AG09309 (cell line): ENCODE results near the gene TMPRSS7.

ENCODE experiments used
- DNase-seq: peaks from one replicate; pipeline ENCODE4 v3.0.0-alpha.2; 2010; ENCODE audit warnings: low read depth
- H3K4me3 ChIP-seq: 2 replicates; pipeline ENCODE4 v1.5.1; 2011; ENCODE audit warnings: mild to moderate bottlenecking, low read depth, low read length, moderate library complexity; ENCODE audit not compliant: control insufficient read depth
- TF ChIP-seq, protein P1 (sequence below): IDR thresholded peaks from 2 replicates; pipeline ENCODE4 v1.5.1; 2011; ENCODE audit warnings: mild to moderate bottlenecking, low read depth, low read length, inconsistent platforms; ENCODE audit not compliant: insufficient read depth, control insufficient read depth; ENCODE audit errors: missing control alignments

TMPRSS7 gene

DNA sequence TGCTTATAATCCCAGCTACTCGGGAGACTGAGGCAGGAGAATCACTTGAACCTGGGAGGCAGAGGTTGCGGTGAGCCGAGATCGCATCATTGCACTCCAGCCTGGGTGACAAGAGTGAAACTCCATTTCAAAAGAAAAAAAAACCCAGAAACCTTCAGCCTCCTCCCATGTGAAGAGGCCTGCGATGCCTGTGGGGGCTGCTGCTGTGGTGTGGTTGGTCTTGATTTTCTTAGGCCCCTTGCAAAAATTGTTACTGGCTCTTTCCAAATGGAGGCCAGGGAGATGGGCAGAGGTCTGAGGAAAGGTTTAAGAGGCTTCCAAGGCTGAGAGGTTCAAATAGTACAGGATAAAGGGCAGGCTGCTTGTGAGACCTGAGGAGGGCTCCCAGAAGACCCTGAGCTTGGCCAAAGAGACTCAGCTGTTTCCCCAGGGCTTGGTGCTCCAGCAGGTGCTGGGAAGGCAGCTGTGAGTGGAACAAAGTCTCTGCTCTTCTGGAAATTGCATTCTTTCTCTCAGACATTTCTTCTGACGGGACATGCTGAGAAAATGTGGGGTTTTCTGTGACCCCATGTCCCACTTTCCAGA lies 80.1 kb downstream of the TMPRSS7 start:
- TF ChIP-seq, protein P1, sequence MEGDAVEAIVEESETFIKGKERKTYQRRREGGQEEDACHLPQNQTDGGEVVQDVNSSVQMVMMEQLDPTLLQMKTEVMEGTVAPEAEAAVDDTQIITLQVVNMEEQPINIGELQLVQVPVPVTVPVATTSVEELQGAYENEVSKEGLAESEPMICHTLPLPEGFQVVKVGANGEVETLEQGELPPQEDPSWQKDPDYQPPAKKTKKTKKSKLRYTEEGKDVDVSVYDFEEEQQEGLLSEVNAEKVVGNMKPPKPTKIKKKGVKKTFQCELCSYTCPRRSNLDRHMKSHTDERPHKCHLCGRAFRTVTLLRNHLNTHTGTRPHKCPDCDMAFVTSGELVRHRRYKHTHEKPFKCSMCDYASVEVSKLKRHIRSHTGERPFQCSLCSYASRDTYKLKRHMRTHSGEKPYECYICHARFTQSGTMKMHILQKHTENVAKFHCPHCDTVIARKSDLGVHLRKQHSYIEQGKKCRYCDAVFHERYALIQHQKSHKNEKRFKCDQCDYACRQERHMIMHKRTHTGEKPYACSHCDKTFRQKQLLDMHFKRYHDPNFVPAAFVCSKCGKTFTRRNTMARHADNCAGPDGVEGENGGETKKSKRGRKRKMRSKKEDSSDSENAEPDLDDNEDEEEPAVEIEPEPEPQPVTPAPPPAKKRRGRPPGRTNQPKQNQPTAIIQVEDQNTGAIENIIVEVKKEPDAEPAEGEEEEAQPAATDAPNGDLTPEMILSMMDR: no peak
- no peak overlapping the region for H3K4me3 ChIP-seq
- no peak for DNase-seq

DNA sequence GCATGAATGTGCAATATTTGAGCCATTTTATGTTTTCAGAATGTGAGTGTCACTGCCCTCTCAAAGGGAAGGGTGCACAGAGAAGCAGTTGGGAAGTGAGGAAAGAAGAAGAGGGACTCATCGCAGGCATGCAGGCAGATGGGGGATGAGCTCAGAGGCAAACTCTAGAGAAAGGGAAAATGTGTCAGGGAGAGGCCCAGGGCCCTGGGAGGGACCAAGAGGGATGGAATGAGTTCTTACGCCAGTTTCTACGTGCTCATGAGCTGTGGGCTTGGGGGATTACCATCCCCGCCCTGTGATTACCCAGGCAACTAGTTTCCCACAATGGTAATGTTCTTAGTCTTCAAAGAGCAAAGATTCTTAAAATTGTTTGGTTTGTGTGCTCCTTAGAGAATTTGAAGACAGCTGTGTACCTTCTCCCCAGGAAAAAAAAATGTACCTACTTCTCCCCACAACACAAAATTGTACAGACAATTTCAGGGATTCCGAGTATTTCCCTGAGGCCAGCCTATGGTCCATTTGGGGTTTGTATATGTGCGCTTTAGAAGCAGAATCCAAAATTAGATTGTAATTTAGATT lies 80.7 kb downstream of the TMPRSS7 start:
- TF ChIP-seq, protein P1: no peak
- no peak overlapping the region for H3K4me3 ChIP-seq
- DNase-seq: no peak

DNA sequence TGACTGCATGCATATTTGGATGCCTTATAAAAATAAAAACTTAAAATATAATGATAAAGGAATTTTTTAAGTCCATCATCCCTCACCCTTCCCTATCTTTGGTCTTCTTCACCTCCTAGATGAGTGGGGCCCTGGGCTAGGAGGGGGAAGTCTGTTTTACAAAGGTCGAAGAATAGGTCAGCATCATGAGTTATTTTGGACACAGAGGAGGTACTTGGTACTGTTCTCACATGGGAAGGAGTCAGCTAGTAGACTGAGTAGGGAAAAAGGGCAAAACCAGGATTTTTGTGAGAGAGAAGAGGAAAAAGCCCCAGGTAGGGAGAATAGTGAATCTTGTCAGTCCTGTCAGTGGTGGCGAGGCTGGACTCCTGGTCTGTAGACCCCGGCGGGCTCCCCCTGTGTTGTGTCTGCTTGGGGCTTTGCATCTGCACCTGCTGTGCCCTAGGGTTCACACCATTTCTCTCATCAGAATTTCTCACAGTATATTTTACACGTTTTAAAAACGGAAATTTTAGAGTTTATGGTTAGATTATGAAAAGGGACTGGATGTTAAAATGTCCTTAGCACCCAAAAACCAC lies 81.4 kb downstream of the TMPRSS7 start:
- H3K4me3 ChIP-seq: no peak overlapping the region
- DNase-seq: no peak
- TF ChIP-seq, protein P1: no peak

DNA sequence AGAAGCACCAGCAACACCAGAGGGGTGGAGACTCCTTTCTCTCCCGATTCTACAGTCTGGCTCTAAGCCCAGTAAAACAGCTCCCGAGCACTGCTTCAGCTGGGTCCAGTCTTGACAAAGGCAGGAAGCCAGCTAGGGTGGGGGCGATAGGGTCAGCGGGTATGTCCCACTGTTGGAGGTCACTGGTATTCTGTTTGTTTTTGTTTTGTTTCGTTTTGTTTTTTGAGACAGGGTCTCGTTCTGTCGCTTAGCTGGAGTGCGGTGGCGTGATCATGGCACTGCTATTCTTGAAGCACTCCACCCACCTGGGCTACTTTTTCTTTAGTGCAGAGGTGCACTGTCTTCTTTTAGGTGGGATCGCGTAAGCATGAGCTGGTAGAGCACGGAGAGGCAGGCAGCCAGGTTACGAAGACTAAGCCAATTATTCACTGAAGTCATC lies 82.2 kb downstream of the TMPRSS7 start:
- no peak overlapping the region for H3K4me3 ChIP-seq
- no peak for DNase-seq

DNA sequence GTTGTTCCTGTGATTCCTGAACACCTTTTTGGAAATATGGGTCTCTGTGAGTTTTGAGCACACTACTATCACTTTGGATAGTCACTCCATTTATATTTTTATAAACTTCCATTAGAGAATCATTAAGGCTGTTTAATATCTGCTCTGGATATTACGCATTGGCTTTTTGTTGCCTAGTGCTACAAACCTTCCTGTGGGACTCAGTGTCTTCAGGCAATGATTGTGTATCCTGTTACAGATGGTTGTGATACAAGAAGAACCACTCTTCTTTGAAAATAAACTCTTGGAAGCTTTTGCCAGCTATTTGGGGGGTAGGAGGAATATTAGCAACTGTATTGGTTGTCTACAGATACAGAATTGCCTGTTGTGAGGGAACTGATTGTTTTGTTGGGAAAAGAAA lies 82.9 kb downstream of the TMPRSS7 start:
- no peak for DNase-seq
- no peak overlapping the region for H3K4me3 ChIP-seq
- TF ChIP-seq, protein P1: no peak

More for the DNA sequence above, 82.2 kb downstream of the TMPRSS7 start:
- TF ChIP-seq, protein P1: no peak

DNA sequence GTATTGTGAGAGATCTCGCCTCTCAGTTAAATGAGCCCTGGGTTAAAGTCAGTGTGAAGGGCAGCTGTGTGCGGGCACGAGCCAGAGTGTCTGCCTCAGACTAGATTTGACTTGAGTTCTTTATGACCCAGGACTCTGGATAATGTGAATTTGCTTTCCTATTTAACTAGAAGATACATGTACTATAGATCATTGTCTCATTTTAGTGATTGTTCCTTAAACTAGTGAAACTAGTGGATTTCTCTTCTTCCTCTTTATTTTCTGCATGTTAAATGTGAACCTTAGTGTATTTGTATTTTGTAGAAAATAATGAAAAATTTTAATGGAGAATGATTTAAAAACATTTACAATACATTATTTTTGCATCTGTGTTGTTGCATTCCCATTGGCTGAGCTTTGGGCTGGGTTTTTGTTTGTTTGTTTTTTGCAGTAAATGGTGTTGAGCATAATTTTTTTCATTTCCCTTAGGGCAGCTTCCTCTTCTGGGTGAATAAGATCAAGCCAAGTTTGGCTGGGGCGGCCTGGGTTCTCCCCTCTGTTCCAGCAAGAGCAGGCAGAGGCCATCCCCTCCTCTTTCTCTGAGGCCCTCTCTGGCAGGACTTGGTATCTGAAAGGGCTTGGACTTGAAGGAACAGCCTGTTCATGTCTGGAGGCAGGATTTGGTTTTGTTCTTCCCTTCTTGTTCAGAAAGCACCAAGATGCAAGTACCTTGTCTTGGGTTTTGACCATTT lies 83.5 kb downstream of the TMPRSS7 start:
- no peak overlapping the region for H3K4me3 ChIP-seq
- DNase-seq: no peak
- TF ChIP-seq, protein P1: no peak
